Ammon's horn (tissue), 1 donor: ENCODE measurements around the gene PDE3B.
"Not testable (repeated sequence)": the region's sequence is repeated elsewhere in the genome, so short reads cannot be mapped to it uniquely, and the experiment has no call there.

Source experiments
- DNase-seq: peaks from one replicate; pipeline ENCODE4 v3.0.0-alpha.2; 2016; ENCODE audit warnings: low spot score

Gene PDE3B

GRCh38 chr11:14643697-14644225 is at the start of gene PDE3B:
TSS of gene PDE3B (plus strand) at chr11:14643804. CDS start at chr11:14644076, 272 bp downstream.
- peak; percentile 73 for DNase-seq

- not testable (repeated sequence) for DNase-seq
Measured at GRCh38 chr11:14595261-14595660, 48.3 kb upstream of the PDE3B start.

- no peak for DNase-seq
Measured at GRCh38 chr11:14607713-14608112, 35.9 kb upstream of the PDE3B start.

GRCh38 chr11:14609902-14610301 is 33.7 kb upstream of the PDE3B start:
- no peak for DNase-seq

GRCh38 chr11:14611939-14612338 is 31.7 kb upstream of the PDE3B start:
- DNase-seq: no peak

- DNase-seq: no peak
Measured at GRCh38 chr11:14612694-14613093, 30.9 kb upstream of the PDE3B start.

GRCh38 chr11:14614091-14614622 is 29.4 kb upstream of the PDE3B start:
- no peak for DNase-seq

GRCh38 chr11:14617241-14618027 is 26.2 kb upstream of the PDE3B start:
- DNase-seq: no peak

GRCh38 chr11:14618060-14618459 is 25.5 kb upstream of the PDE3B start:
- DNase-seq: no peak

- no peak for DNase-seq
Measured at GRCh38 chr11:14619603-14620531, 23.7 kb upstream of the PDE3B start.

GRCh38 chr11:14622223-14622954 is 21.2 kb upstream of the PDE3B start:
- DNase-seq: no peak

- no peak for DNase-seq
Measured at GRCh38 chr11:14623036-14623435, 20.6 kb upstream of the PDE3B start.

GRCh38 chr11:14625586-14626205 is 17.9 kb upstream of the PDE3B start:
- DNase-seq: peak; percentile 23

- no peak for DNase-seq
Measured at GRCh38 chr11:14626650-14627049, 17.0 kb upstream of the PDE3B start.

GRCh38 chr11:14633506-14634224 is 9.9 kb upstream of the PDE3B start:
- not testable (repeated sequence) for DNase-seq

GRCh38 chr11:14634813-14635212 is 8.8 kb upstream of the PDE3B start:
- no peak for DNase-seq

GRCh38 chr11:14635546-14635945 is 8.1 kb upstream of the PDE3B start:
- no peak for DNase-seq

GRCh38 chr11:14636119-14636518 is 7.5 kb upstream of the PDE3B start:
- DNase-seq: no peak

- DNase-seq: no peak
Measured at GRCh38 chr11:14637868-14638409, 5.7 kb upstream of the PDE3B start.

- DNase-seq: peak; percentile 35
Measured at GRCh38 chr11:14638561-14638960, 5.0 kb upstream of the PDE3B start.
